IPS-15b (cell line): Measurements from ENCODE around the gene POM121C.
"Not testable (repeated sequence)": the region's sequence is repeated elsewhere in the genome, so short reads cannot be mapped to it uniquely, and the experiment has no call there.

ENCODE experiments used
- H3K27me3 ChIP-seq: one replicate; pipeline ENCODE4 v1.6.1; 2013; ENCODE audit warnings: low read length; ENCODE audit not compliant: control insufficient read depth, insufficient read depth
- H3K36me3 ChIP-seq: one replicate; pipeline ENCODE4 v1.6.1; 2013; ENCODE audit warnings: low read length; ENCODE audit not compliant: control insufficient read depth, insufficient read depth
- H3K4me1 ChIP-seq: one replicate; pipeline ENCODE4 v1.6.1; 2013; ENCODE audit warnings: mild to moderate bottlenecking, low read length; ENCODE audit not compliant: control insufficient read depth, insufficient read depth
- H3K4me3 ChIP-seq: one replicate; pipeline ENCODE4 v1.5.1; 2013; ENCODE audit warnings: low read depth, low read length
- H3K9ac ChIP-seq: one replicate; pipeline ENCODE4 v1.6.1; 2013; ENCODE audit warnings: low read depth, mild to moderate bottlenecking, low read length
- H3K9me3 ChIP-seq: one replicate; pipeline ENCODE4 v1.6.1; 2013; ENCODE audit warnings: mild to moderate bottlenecking, low read length; ENCODE audit not compliant: control insufficient read depth, insufficient read depth

The POM121C gene

DNA sequence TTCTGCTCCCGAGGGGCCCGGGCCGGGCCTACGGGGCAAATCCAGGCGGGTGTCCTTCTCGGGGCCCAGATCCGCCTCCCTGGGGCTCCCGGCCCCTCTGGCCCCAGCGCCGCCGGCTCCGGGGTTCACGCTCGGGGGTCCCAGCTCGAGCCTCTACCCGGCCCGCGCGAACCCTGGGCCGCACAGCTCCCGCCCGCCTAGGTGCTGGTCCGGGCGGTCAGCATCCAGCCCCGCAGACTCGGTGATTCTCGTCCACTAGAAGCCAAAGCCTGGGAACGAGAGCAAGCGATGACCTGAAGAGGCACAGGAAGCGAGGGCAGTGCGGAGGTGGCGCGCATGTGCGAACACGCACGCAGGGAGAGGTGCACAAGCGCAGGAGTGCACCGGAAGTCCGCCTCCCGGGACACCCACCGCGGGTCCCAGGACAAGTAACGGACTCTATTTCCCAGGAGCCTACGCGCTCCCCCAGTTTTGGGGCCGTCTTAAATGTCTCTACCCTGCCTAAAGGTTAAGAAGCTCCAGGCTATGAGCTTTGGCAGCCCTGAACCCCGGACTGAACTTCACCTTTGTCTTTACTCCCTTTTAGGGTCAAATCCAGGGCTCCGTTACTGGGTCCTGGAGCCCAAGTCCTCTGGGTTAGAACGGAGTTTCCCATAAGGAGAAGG is at the start of gene POM121C:
TSS of gene POM121C (minus strand) at position 321 of the 665 bp plus-strand sequence. CDS start 44,803 bp downstream, outside the sequence.
- peak within 1 kb of the TSS; percentile 66 for H3K4me3 ChIP-seq
- not testable (repeated sequence) for H3K9me3 ChIP-seq, H3K36me3 ChIP-seq, H3K4me1 ChIP-seq, H3K27me3 ChIP-seq
- peak within 1 kb of the TSS; percentile 81 for H3K9ac ChIP-seq

DNA sequence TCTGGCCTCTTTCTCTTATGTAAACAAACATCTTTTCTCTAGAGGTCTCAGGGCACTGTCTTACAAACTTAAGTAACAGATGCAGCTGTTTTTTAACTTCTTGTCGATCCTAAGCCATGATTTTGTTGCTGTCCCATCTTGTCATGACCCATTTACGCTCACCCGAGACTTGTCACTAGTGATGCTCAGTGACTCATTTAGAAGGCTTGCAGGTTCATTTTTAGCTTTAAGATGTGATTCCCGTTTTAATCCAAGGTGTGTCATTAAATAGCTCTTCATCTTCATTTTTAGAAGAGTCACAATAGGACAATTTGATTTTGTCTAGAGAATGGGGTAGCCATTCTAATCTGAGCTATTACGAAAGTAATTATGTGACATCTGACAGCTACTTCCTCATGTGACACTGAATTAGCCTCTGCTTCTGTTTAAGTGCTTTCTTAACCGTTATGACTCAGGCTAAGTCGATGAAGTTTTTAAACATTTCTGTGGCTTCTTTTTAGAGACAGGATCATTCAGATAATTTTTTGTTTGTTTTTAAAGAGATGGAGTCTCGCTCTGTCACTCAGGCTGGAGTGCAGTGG is 48.7 kb upstream of the POM121C start:
- H3K4me3 ChIP-seq: no peak overlapping the region

DNA sequence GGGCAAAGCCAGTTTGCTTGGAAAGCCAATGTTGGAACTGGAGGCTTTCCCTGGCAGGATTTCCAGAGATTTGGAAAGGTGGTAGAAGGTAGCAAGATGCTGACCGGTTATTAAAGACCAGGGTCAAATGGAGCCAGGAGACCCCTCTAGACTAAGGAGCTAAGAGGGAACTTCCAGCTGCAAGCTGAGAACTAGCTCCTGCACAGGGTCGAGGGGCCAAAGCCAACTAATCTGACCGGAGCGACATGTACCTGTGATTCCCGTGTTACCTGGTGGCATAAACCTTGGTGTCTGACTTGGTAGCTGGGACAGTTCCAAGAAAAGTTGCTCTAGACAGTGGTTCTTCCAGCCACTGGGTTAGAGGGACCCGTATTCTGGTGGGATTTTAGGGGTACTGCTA is 47.8 kb upstream of the POM121C start:
- Histone ChIP-seq H3K4me1 (peaks cover 4% of the 10 kb centered on the region), H3K4me3 (no peak overlapping the region), H3K9me3 (no peaks in the 10 kb centered on the region), H3K27me3 (no peaks in the 10 kb centered on the region), H3K9ac (no peak overlapping the region), H3K36me3 (peaks cover 16% of the 10 kb centered on the region)

More for the DNA sequence above, 48.7 kb upstream of the POM121C start:
- Histone ChIP-seq H3K27me3 (no peaks in the 10 kb centered on the region), H3K4me1 (peaks cover 4% of the 10 kb centered on the region), H3K9ac (no peak overlapping the region), H3K36me3 (peaks cover 23% of the 10 kb centered on the region), H3K9me3 (no peaks in the 10 kb centered on the region)

- H3K9me3 ChIP-seq: no peaks in the 10 kb centered on the region
- no peaks in the 10 kb centered on the region for H3K27me3 ChIP-seq
- H3K4me1 ChIP-seq: peaks cover 4% of the 10 kb centered on the region
- no peak overlapping the region for H3K9ac ChIP-seq
- H3K4me3 ChIP-seq: no peak overlapping the region
- peaks cover 9% of the 10 kb centered on the region for H3K36me3 ChIP-seq
Observed at GRCh38 chr7:75532639-75533038, 46.5 kb upstream of the POM121C start.

- peaks cover under 1% of the 10 kb centered on the region for H3K36me3 ChIP-seq
- H3K9me3 ChIP-seq: no peaks in the 10 kb centered on the region
- H3K9ac ChIP-seq: no peak overlapping the region
- H3K27me3 ChIP-seq: no peaks in the 10 kb centered on the region
- H3K4me3 ChIP-seq: no peak overlapping the region
- peaks cover 4% of the 10 kb centered on the region for H3K4me1 ChIP-seq
Observed at GRCh38 chr7:75531359-75531821, 45.3 kb upstream of the POM121C start.

GRCh38 chr7:75527224-75527722 is 41.2 kb upstream of the POM121C start:
- H3K27me3 ChIP-seq, H3K4me1 ChIP-seq, H3K9me3 ChIP-seq: not testable (repeated sequence)
- H3K36me3 ChIP-seq: peaks cover 20% of the 10 kb centered on the region
- peak overlapping the region; percentile 65 for H3K9ac ChIP-seq
- H3K4me3 ChIP-seq: peak overlapping the region; percentile 82

DNA sequence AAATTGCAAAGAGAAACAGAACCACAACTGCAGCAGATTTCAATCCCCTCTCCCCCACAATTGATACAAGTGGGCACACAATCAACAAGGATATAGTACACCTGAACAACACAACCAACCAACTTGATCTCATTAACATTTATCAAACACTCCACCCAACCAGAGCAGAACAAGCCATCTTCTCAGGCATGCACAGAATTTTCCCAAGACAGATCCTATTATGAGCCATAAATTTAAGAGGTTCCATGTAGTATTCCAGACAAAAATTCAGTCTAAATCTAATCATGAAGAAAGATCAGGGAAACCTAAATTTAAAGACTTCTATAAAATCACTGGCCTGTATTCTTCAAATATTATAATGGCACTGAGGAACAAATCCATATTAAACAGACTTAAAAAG is 35.6 kb upstream of the POM121C start:
- H3K9me3 ChIP-seq, H3K9ac ChIP-seq, H3K4me3 ChIP-seq, H3K27me3 ChIP-seq, H3K4me1 ChIP-seq: not testable (repeated sequence)
- H3K36me3 ChIP-seq: peaks cover 22% of the 10 kb centered on the region

- not testable (repeated sequence) for H3K27me3 ChIP-seq, H3K9ac ChIP-seq, H3K9me3 ChIP-seq, H3K4me1 ChIP-seq, H3K4me3 ChIP-seq, H3K36me3 ChIP-seq
Observed at GRCh38 chr7:75518842-75519241, 32.7 kb upstream of the POM121C start.

DNA sequence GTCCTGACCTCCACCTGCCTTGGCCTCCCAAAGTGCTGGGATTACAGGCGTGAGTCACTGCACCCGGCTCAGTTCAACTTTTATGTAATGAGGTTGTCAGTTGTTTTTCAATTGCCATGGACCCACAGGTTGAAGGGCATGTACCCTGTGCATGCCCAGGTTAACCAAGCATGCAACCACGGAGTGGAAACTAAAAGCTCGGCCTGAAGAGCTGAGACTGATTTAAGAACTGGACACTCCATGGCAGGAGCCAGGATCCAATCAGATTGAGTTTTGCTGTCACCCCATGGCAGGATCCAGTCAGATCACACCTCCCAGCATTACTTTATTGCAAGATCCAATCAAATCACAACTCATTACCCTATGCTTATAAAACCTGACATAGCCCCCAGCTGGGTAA is 22.9 kb upstream of the POM121C start:
- not testable (repeated sequence) for H3K4me1 ChIP-seq, H3K9me3 ChIP-seq, H3K27me3 ChIP-seq, H3K36me3 ChIP-seq, H3K9ac ChIP-seq, H3K4me3 ChIP-seq

- not testable (repeated sequence) for H3K9me3 ChIP-seq, H3K4me3 ChIP-seq, H3K36me3 ChIP-seq, H3K4me1 ChIP-seq, H3K9ac ChIP-seq, H3K27me3 ChIP-seq
Observed at GRCh38 chr7:75492020-75492419, 5.9 kb upstream of the POM121C start, which contains the start of gene SPDYE5. Gene SPDYE5 (plus strand): TSS chr7:75492320. CDS start chr7:75494048, 1,728 bp downstream.

GRCh38 chr7:75485355-75485978 is 632 bp downstream of the POM121C start:
- H3K4me1 ChIP-seq, H3K36me3 ChIP-seq, H3K9me3 ChIP-seq, H3K27me3 ChIP-seq: not testable (repeated sequence)
- Histone ChIP-seq H3K4me3 (peak overlapping the region; percentile 66), H3K9ac (peak overlapping the region; percentile 81)

- not testable (repeated sequence) for H3K36me3 ChIP-seq, H3K9ac ChIP-seq, H3K4me3 ChIP-seq, H3K27me3 ChIP-seq, H3K4me1 ChIP-seq, H3K9me3 ChIP-seq
Observed at GRCh38 chr7:75480313-75480712, 5.8 kb downstream of the POM121C start.
